Heart right ventricle (tissue), 16 donors: ENCODE data around the gene NCLN. TPM values are rescaled to one million over a fixed set of nuclear protein-coding genes. Genes with fewer than 3 reads are reported as not detected.

Experiments
- ATAC-seq, 8 donors: fragments of 200-7000 bp; cut with Tn5 transposase; one replicate each; pipeline ENCODE4 v1.9.1; 2020; ENCODE audit warnings: mild to moderate bottlenecking in 8 of 8, moderate library complexity in 8 of 8, moderate number of reproducible peaks in 1 of 8
- DNase-seq, 2 donors: peaks; one replicate each; pipeline ENCODE4 v3.0.0-alpha.2; 2020
- H3K27ac ChIP-seq, 10 donors: fragments of 200-600 bp; sonication (generic) in 2 of 10; one replicate each; pipeline versions ENCODE4 v1.5.0 to v1.8.0; 2020 to 2022; ENCODE audit warnings: mild to moderate bottlenecking in 3 of 10
- H3K27me3 ChIP-seq, 7 donors: fragments of 200-600 bp; one replicate each; pipeline ENCODE4 v1.8.0; 2021 to 2022; ENCODE audit warnings: mild to moderate bottlenecking in 2 of 7
- H3K36me3 ChIP-seq, 9 donors: fragments of 200-600 bp; sonication (generic) in 1 of 9; one replicate each; pipeline versions ENCODE4 v1.5.0 to v1.8.0; 2020 to 2022; ENCODE audit warnings: mild to moderate bottlenecking in 2 of 9
- H3K4me1 ChIP-seq, 9 donors: fragments of 200-600 bp; sonication (generic) in 1 of 9; one replicate each; pipeline versions ENCODE4 v1.5.0 to v1.8.0; 2020 to 2022; ENCODE audit warnings: mild to moderate bottlenecking in 4 of 9
- H3K4me3 ChIP-seq, 10 donors: fragments of 200-600 bp; sonication (generic) in 2 of 10; one replicate each; pipeline versions ENCODE4 v1.5.0 to v1.8.0; 2020 to 2022; ENCODE audit warnings: mild to moderate bottlenecking in 7 of 10, moderate library complexity in 2 of 10
- H3K9me3 ChIP-seq, 11 donors: fragments of 200-600 bp in 10 of 11; sonication (generic) in 2 of 11; one replicate each; pipeline versions ENCODE4 v1.5.0 to v1.8.0; 2013 to 2022; ENCODE audit warnings: mild to moderate bottlenecking in 2 of 11, control low read depth in 1 of 11, moderate library complexity in 1 of 11
- CTCF ChIP-seq, 9 donors: fragments of 200-600 bp; sonication (generic) in 2 of 9; IDR thresholded peaks; one replicate each; pipeline versions ENCODE4 v1.5.0 to v1.8.0; 2021 to 2022; ENCODE audit warnings: antibody characterized with exemption in 9 of 9, mild to moderate bottlenecking in 5 of 9, moderate library complexity in 1 of 9
- WGBS, 2 donors: extraction: QIAGEN DNeasy Blood & Tissue Kit; methylation state at CpG; one replicate each; pipeline ENCODE4 v1.1.7; 2013; ENCODE audit warnings: inconsistent platforms in 1 of 2; 5-methylcytosine and 5-hydroxymethylcytosine counted together
- intact Hi-C, 10 donors: fragments of 100-400 bp; cut with DNase I; formaldehyde crosslinking; loops; one replicate each; pipeline versions ENCODE4 v1.11.1 to v1.14.2; 2022
- polyA plus RNA-seq, 2 donors: library from polyadenylated mRNA; stranded (reverse); fragments of 200-250 nt; gene quantifications; one replicate each; pipeline ENCODE4 v1.2.3, GENCODE V29; 2013
- total RNA-seq, 10 donors: library from RNA; stranded (reverse); fragmentation: NEBNext Ultra II Directional in 3 of 10; extraction: Animal tissue kit (Norgen Biotek cat#: 25700) in 3 of 10; gene quantifications; one replicate each; pipeline versions ENCODE4 v1.2.1 to v1.2.4, GENCODE V29; 2021 to 2023
- donor health status: Arrhythmogenic right ventricular cardiomyopathy.
- donor health status: ischemic (EF 13 %, LVEDD 7.1; RV severe dilation, severe dysfunction).
- donor health status: healthy with polysubstance abuse.
- donor health status: DM: no; HTN: yes; CAD: no.
- donor health status: DM: no; HTN: no; CAD: no.
- donor health status: ischemic (EF 25% LVEDD 6.9; RV normal size, moderate dysfunction).
- donor health status: ischemic (EF 25% LVEDD 5.7; RV mildly dilated, moderate dysfunction).
- donor health status: healthy.
- donor health status: DM: yes; HTN: yes; CAD: no.
- donor health status: Ischemic cardiomyopathy.
- donor health status: ischemic (EF 35%, LVEDD 5.7; RV mildly dilated, moderate dysfunction).
- donor health status: nonischemic (EF 11% LVEDD 7.7; RV severe dilation, severe dysfunction).
- donor health status: DM: yes; HTN: yes; CAD: no.
- donor health status: PGD.
- donor health status: ischemic (EF 29% LVEDD 5.4; RV normal size, mild dysfunction).
- donor health status: nonischemic (EF 23%, LVEDD 6.1; RV moderate dilation, normal function).

Gene NCLN
- total and polyA plus RNA-seq, 12 donors: 17.1 to 43.6 (median 27.9) TPM

DNA sequence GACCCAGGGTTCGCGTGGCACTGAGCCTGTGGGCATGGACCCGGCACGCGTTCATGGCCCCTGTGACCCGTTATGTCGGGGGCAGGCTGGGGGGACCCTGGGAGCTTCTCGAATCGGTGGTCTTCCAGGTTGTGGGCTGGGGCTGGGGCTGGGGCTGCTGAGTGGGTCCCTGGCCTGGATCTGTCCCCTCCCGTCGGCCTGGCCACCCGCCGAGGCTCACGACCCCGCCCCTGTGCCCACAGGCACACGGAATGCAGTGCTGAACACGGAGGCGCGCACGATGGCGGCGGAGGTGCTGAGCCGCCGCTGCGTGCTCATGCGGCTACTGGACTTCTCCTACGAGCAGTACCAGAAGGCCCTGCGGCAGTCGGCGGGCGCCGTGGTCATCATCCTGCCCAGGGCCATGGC is 6.5 kb downstream of the NCLN start:
- no peaks in the 10 kb centered on the region for H3K9me3 ChIP-seq
- 96 to 97% methylated on average over 29 to 32 of the region's 32 CpGs for WGBS, 2 donors
- H3K36me3 ChIP-seq: peaks cover 0 to 35% (median 0%) of the 10 kb centered on the region in 9 donors
- peaks cover 0 to 25% (median 10%) of the 10 kb centered on the region in 9 donors for H3K4me1 ChIP-seq
- intact Hi-C loops: no loop called here
- no peaks in the 10 kb centered on the region for H3K27me3 ChIP-seq
- no peak for TF ChIP-seq CTCF (IDR thresholded peaks at IDR 0.05)
- no peak overlapping the region for H3K4me3 ChIP-seq
- ATAC-seq (no peak), DNase-seq (no peak)
- no peak overlapping the region for H3K27ac ChIP-seq

- WGBS, 2 donors: 94 to 95% methylated on average over 14 of the region's 14 CpGs
- peaks cover 0 to 35% (median 0%) of the 10 kb centered on the region in 9 donors for H3K36me3 ChIP-seq
Observed at GRCh38 chr19:3192684-3193083, 7.0 kb downstream of the NCLN start.

GRCh38 chr19:3193256-3194105 is 7.8 kb downstream of the NCLN start:
- ATAC-seq: no peak
- Histone ChIP-seq H3K36me3 (peaks cover 0 to 36% (median 0%) of the 10 kb centered on the region in 9 donors), H3K27ac (no peak overlapping the region), H3K27me3 (no peaks in the 10 kb centered on the region), H3K4me3 (no peak overlapping the region), H3K9me3 (no peaks in the 10 kb centered on the region), H3K4me1 (peaks cover 0 to 12% (median 2%) of the 10 kb centered on the region in 9 donors)
- TF ChIP-seq CTCF (IDR thresholded peaks at IDR 0.05): no peak
- WGBS, 2 donors: 89 to 90% methylated on average over 40 of the region's 40 CpGs
- intact Hi-C loops: no loop called here
- no peak for DNase-seq

More at GRCh38 chr19:3192684-3193083, 7.0 kb downstream of the NCLN start:
- ATAC-seq (no peak), DNase-seq (no peak)
- TF ChIP-seq CTCF (IDR thresholded peaks at IDR 0.05): no peak
- Histone ChIP-seq H3K27ac (no peak overlapping the region), H3K4me1 (peaks cover 0 to 20% (median 6%) of the 10 kb centered on the region in 9 donors), H3K4me3 (no peak overlapping the region), H3K27me3 (no peaks in the 10 kb centered on the region), H3K9me3 (no peaks in the 10 kb centered on the region)
- intact Hi-C loops: no loop called here

- intact Hi-C loops: no loop called here
- peaks cover 0 to 3% (median 0%) of the 10 kb centered on the region in 9 donors for H3K4me1 ChIP-seq
- no peak overlapping the region for H3K27ac ChIP-seq
- DNase-seq: no peak
- H3K36me3 ChIP-seq: peaks cover 0 to 45% (median 4%) of the 10 kb centered on the region in 9 donors
- no peak for ATAC-seq
- no peak overlapping the region for H3K4me3 ChIP-seq
- H3K9me3 ChIP-seq: no peaks in the 10 kb centered on the region
- WGBS, 2 donors: 90 to 91% methylated on average over 17 of the region's 17 CpGs
- no peaks in the 10 kb centered on the region for H3K27me3 ChIP-seq
- no peak for TF ChIP-seq CTCF (IDR thresholded peaks at IDR 0.05)
Observed at GRCh38 chr19:3194106-3195087, 8.7 kb downstream of the NCLN start.
